ENCODE results near the gene DAPK3. TPM values are rescaled to one million over a fixed set of nuclear protein-coding genes. Genes with fewer than 3 reads are reported as not detected.
A peak's percentile ranks its signal among the peaks of the same experiment; 100 is the strongest.

The DAPK3 gene
- total RNA-seq, 1 experiment from 2014 or later, result 121 TPM

GRCh38 chr19:3977242-3978143 is 6.6 kb upstream of the DAPK3 start:
- H4K5ac ChIP-seq (ENCODE audit: insufficient read length, low read depth, low read length), result no peak overlapping the region
- H3K4me2 ChIP-seq (ENCODE audit: insufficient read depth, insufficient read length, low read length), result no peak overlapping the region
- Mint-ChIP-seq H3K27ac (peak overlapping the region; percentile 62 to 87 (median 69); a peak in 3 of 7 replicates), H3K4me1 (peaks cover 4 to 5% of the 10 kb centered on the region in 2 experiments), H3K36me3 (ENCODE audit: insufficient read depth in 1 of 3, low read depth in 3 of 3) (peaks cover 59 to 78% (median 68%) of the 10 kb centered on the region in 3 experiments), H3K9me3 (no peaks in the 10 kb centered on the region; a peak in 1 of 5 replicates), H3K4me3 (0 out of 5 replicates have a peak overlapping the region, but pooled peaks of 1 of the 2 experiments have one; percentile 3), H3K27me3 (ENCODE audit: low read depth) (peaks cover 1% of the 10 kb centered on the region)
- no peak overlapping the region for H3K27ac ChIP-seq (ENCODE audit: insufficient read length, low read depth, low read length)
- no peak overlapping the region for H2BK5ac ChIP-seq (ENCODE audit: insufficient read length, low read length)
- no peak overlapping the region for H3K9ac ChIP-seq (ENCODE audit: extremely low read depth, insufficient read length, low read length)
- no peaks in the 10 kb centered on the region for H3K4me1 ChIP-seq (ENCODE audit: insufficient read depth, low read length)
- no peak overlapping the region for H4K8ac ChIP-seq (replicated peaks; ENCODE audit: insufficient read length, low read depth, low read length)
- no peaks in the 10 kb centered on the region for H3K9me3 ChIP-seq (ENCODE audit: control insufficient read depth, low read depth, low read length)
- no peak overlapping the region for H2AK5ac ChIP-seq (ENCODE audit: insufficient read length, low read length)
- H2BK20ac ChIP-seq (ENCODE audit: low read depth, low read length, poor library complexity, severe bottlenecking), result no peak overlapping the region
- no peaks in the 10 kb centered on the region for H4K20me1 ChIP-seq (ENCODE audit: control insufficient read depth, insufficient read depth, insufficient read length)
- H3K4ac ChIP-seq (ENCODE audit: low read depth, low read length), result no peak overlapping the region
- WGBS (ENCODE audit: extremely low coverage, insufficient read length, low lambda C conversion rate), result no CpG with 5 or more reads among the region's 59 CpGs
- peaks cover 4% of the 10 kb centered on the region for H3K79me1 ChIP-seq (ENCODE audit: insufficient read depth, low read depth, low read length, poor library complexity, severe bottlenecking)
- peaks cover 5% of the 10 kb centered on the region; the same call in 1 of the 2 replicates for H3K79me2 ChIP-seq (ENCODE audit: insufficient read depth, low read length)
- no peak overlapping the region for H4K91ac ChIP-seq (ENCODE audit: insufficient read length, low read depth, low read length)
- H2BK15ac ChIP-seq (ENCODE audit: low read depth, low read length), result no peak overlapping the region
- H3K23me2 ChIP-seq (ENCODE audit: insufficient read length, low read depth, low read length, poor library complexity, severe bottlenecking), result no peaks in the 10 kb centered on the region
- H3K27me3 ChIP-seq (ENCODE audit: insufficient read depth, low read length), result no peaks in the 10 kb centered on the region
- no peak overlapping the region for H3K18ac ChIP-seq (ENCODE audit: insufficient read length, low read depth, low read length)
- no peak overlapping the region for H3K23ac ChIP-seq (ENCODE audit: insufficient read length, low read depth, low read length)
- no peak overlapping the region for H2AFZ ChIP-seq (ENCODE audit: low read length)
- no peak overlapping the region for H3K56ac ChIP-seq (ENCODE audit: insufficient read length, low read depth, low read length)
- H3T11ph ChIP-seq (ENCODE audit: low read length), result no peak overlapping the region
- no peak overlapping the region for H2BK12ac ChIP-seq (ENCODE audit: insufficient read length, low read depth, low read length)
- peak; percentile 54 for TF ChIP-seq CTCF (conservative IDR thresholded peaks at IDR 0.05)
- H3K14ac ChIP-seq (ENCODE audit: insufficient read depth, low read length), result no peak overlapping the region
- peak; percentile 59 for DNase-seq
- H2BK120ac ChIP-seq (ENCODE audit: low read depth, low read length, poor library complexity, severe bottlenecking), result no peak overlapping the region
